Keratinocyte (primary cell): ENCODE measurements around the gene GLCE. TPM values are rescaled to one million over a fixed set of nuclear protein-coding genes. Genes with fewer than 3 reads are reported as not detected.
"Not testable (repeated sequence)": the region's sequence is repeated elsewhere in the genome, so short reads cannot be mapped to it uniquely, and the experiment has no call there.

Experiments
- DNase-seq: peaks from one replicate; pipeline ENCODE4 v3.0.0-alpha.2; 2011; ENCODE audit warnings: low read depth, missing footprints, low spot score
- FAIRE-seq: peaks from 2 replicates; lab custom pipeline; 2011; peaks lifted over from hg19 to GRCh38; lab: Jason Lieb, UNC
- H2AFZ ChIP-seq: 2 replicates; pipeline ENCODE4 v1.6.0; 2012; ENCODE audit warnings: low read length, control low read depth, inconsistent platforms; ENCODE audit not compliant: control insufficient read depth
- H3K27ac ChIP-seq: 2 replicates; pipeline ENCODE4 v1.5.1; 2011; ENCODE audit warnings: low read length; ENCODE audit not compliant: control insufficient read depth, insufficient read depth
- H3K27me3 ChIP-seq: 3 replicates; pipeline ENCODE4 v1.6.0; 2011; ENCODE audit warnings: low read length; ENCODE audit not compliant: control insufficient read depth, insufficient read depth; ENCODE audit errors: extremely low read depth
- H3K36me3 ChIP-seq, 2 experiments: 2 replicates in 1 of 2; 3 replicates in 1 of 2; pipeline ENCODE4 v1.5.1; 2011; ENCODE audit warnings: low read length in 2 of 2, mild to moderate bottlenecking in 1 of 2; ENCODE audit not compliant: control insufficient read depth in 2 of 2, insufficient read depth in 2 of 2; ENCODE audit errors: extremely low read depth in 1 of 2
- H3K4me1 ChIP-seq: 3 replicates; pipeline ENCODE4 v1.5.1; 2011; ENCODE audit warnings: low read length; ENCODE audit not compliant: control insufficient read depth, insufficient read depth; ENCODE audit errors: extremely low read depth
- H3K4me2 ChIP-seq: 3 replicates; pipeline ENCODE4 v1.6.0; 2011; ENCODE audit warnings: low read depth, low read length; ENCODE audit not compliant: control insufficient read depth, insufficient read depth; ENCODE audit errors: extremely low read depth
- H3K4me3 ChIP-seq, 3 experiments: fragments of 200-600 bp in 1 of 3; sonication (generic) in 1 of 3; 2 replicates in 2 of 3; 3 replicates in 1 of 3; pipeline ENCODE4 v1.5.1; 2011 to 2016; ENCODE audit warnings: low read length in 3 of 3, mild to moderate bottlenecking in 3 of 3, control low read depth in 2 of 3, inconsistent platforms in 1 of 3, low read depth in 1 of 3, mixed read lengths in 1 of 3, mixed run types in 1 of 3, moderate library complexity in 1 of 3; ENCODE audit not compliant: control insufficient read depth in 2 of 3, insufficient read depth in 2 of 3; ENCODE audit errors: extremely low read depth in 1 of 3
- H3K79me2 ChIP-seq: 2 replicates; pipeline ENCODE4 v1.6.0; 2012; ENCODE audit warnings: low read length; ENCODE audit not compliant: control insufficient read depth, insufficient read depth
- H3K9ac ChIP-seq: 3 replicates; pipeline ENCODE4 v1.6.0; 2011; ENCODE audit warnings: low read length; ENCODE audit not compliant: control insufficient read depth, insufficient read depth; ENCODE audit errors: extremely low read depth
- H3K9me1 ChIP-seq: 3 replicates; pipeline ENCODE4 v1.6.0; 2011; ENCODE audit warnings: low read length; ENCODE audit not compliant: control insufficient read depth, insufficient read depth; ENCODE audit errors: extremely low read depth
- H3K9me3 ChIP-seq: 2 replicates; pipeline ENCODE4 v1.5.1; 2012; ENCODE audit warnings: low read depth, low read length; ENCODE audit not compliant: control insufficient read depth
- H4K20me1 ChIP-seq: 3 replicates; pipeline ENCODE4 v1.6.0; 2011; ENCODE audit warnings: low read length; ENCODE audit not compliant: control insufficient read depth, insufficient read depth; ENCODE audit errors: extremely low read depth
- EZH2 ChIP-seq: IDR thresholded peaks from one replicate; pipeline ENCODE4 v1.6.1; 2012; ENCODE audit warnings: inconsistent platforms, mild to moderate bottlenecking, low read length, moderate library complexity
- dilution Hi-C: fragments of 300-500 bp; cut with MboI; formaldehyde crosslinking; loops from one replicate; pipeline ENCODE4 v1.7.0; 2020; ENCODE audit warnings: low sequenced_read_pairs; ENCODE audit not compliant: extremely low pct_ligation_motif_present
- polyA plus RNA-seq, 5 experiments: library from polyadenylated mRNA; depleted of rRNA in 3 of 5; stranded (reverse) in 3 of 5; stranded (forward) in 1 of 5; unstranded in 1 of 5; fragments of >200 nt; gene quantifications; 1 replicate in 1 of 5; 2 replicates in 3 of 5; 3 replicates in 1 of 5; pipeline versions ENCODE4 v1.2.1 to v1.2.3, GENCODE V29; 2011 to 2012; ENCODE audit warnings: missing spikeins in 2 of 5, low read depth in 1 of 5, low replicate concordance in 1 of 5
- TF ChIP-seq, protein P1 (sequence below), 3 experiments: IDR thresholded peaks in 1 of 3; conservative IDR thresholded peaks in 1 of 3; optimal IDR thresholded peaks in 1 of 3; 2 replicates in 2 of 3; 3 replicates in 1 of 3; pipeline versions ENCODE3 to v1.5.1; 2011; ENCODE audit warnings: low read length in 3 of 3, mild to moderate bottlenecking in 3 of 3, moderate library complexity in 2 of 3, control low read depth in 1 of 3, inconsistent platforms in 1 of 3; ENCODE audit not compliant: insufficient read depth in 2 of 3; ENCODE audit errors: extremely low read depth in 1 of 3

The GLCE gene
- polyA plus RNA-seq, 1 donor (not counting 4 experiments of a cell fraction or from before 2014, with no cell fraction given): 16.3 TPM

GRCh38 chr15:69299451-69299886 lies 139.0 kb downstream of the GLCE start:
- H3K4me2 ChIP-seq: peak overlapping the region; percentile 76
- DNase-seq (no peak), FAIRE-seq (no peak)
- no peaks in the 10 kb centered on the region for H3K4me1 ChIP-seq
- H3K36me3 ChIP-seq: no peaks in the 10 kb centered on the region
- H3K4me3 ChIP-seq: peak overlapping the region in 1 of 3 experiments; percentile 49
- dilution Hi-C loops: no loop called here
- no peaks in the 10 kb centered on the region for H4K20me1 ChIP-seq
- H3K9me1 ChIP-seq: no peaks in the 10 kb centered on the region
- H3K27me3 ChIP-seq: peaks cover 50% of the 10 kb centered on the region
- no peak overlapping the region for H3K9ac ChIP-seq
- H3K79me2 ChIP-seq: no peaks in the 10 kb centered on the region
- no peaks in the 10 kb centered on the region for H3K9me3 ChIP-seq
- no peak overlapping the region for H3K27ac ChIP-seq
- H2AFZ ChIP-seq: no peak overlapping the region
- TF ChIP-seq, protein P1, sequence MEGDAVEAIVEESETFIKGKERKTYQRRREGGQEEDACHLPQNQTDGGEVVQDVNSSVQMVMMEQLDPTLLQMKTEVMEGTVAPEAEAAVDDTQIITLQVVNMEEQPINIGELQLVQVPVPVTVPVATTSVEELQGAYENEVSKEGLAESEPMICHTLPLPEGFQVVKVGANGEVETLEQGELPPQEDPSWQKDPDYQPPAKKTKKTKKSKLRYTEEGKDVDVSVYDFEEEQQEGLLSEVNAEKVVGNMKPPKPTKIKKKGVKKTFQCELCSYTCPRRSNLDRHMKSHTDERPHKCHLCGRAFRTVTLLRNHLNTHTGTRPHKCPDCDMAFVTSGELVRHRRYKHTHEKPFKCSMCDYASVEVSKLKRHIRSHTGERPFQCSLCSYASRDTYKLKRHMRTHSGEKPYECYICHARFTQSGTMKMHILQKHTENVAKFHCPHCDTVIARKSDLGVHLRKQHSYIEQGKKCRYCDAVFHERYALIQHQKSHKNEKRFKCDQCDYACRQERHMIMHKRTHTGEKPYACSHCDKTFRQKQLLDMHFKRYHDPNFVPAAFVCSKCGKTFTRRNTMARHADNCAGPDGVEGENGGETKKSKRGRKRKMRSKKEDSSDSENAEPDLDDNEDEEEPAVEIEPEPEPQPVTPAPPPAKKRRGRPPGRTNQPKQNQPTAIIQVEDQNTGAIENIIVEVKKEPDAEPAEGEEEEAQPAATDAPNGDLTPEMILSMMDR (optimal IDR thresholded peaks at IDR 0.05 in 1 of 3, IDR thresholded peaks at IDR 0.05 in 1 of 3, conservative IDR thresholded peaks at IDR 0.05 in 1 of 3; ENCODE audit: extremely low read depth in 1 of 3, insufficient read depth in 2 of 3, low read length in 3 of 3): no peak

- DNase-seq: no peak
- Histone ChIP-seq H3K79me2 (no peaks in the 10 kb centered on the region), H3K4me3 (no peak overlapping the region), H3K4me1 (no peaks in the 10 kb centered on the region), H3K9me1 (no peaks in the 10 kb centered on the region), H3K9ac (no peak overlapping the region), H3K36me3 (no peaks in the 10 kb centered on the region), H3K27ac (no peak overlapping the region), H4K20me1 (no peaks in the 10 kb centered on the region), H3K4me2 (no peak overlapping the region), H2AFZ (no peak overlapping the region), H3K9me3 (no peaks in the 10 kb centered on the region), H3K27me3 (peaks cover 50% of the 10 kb centered on the region)
- TF ChIP-seq, protein P1 (optimal IDR thresholded peaks at IDR 0.05 in 1 of 3, IDR thresholded peaks at IDR 0.05 in 1 of 3, conservative IDR thresholded peaks at IDR 0.05 in 1 of 3; ENCODE audit: extremely low read depth in 1 of 3, insufficient read depth in 2 of 3, low read length in 3 of 3): no peak
- peak; percentile 93 for TF ChIP-seq EZH2
- no peak for FAIRE-seq
- dilution Hi-C loops: no loop called here
Measured at GRCh38 chr15:69299943-69300588, 139.6 kb downstream of the GLCE start.

DNA sequence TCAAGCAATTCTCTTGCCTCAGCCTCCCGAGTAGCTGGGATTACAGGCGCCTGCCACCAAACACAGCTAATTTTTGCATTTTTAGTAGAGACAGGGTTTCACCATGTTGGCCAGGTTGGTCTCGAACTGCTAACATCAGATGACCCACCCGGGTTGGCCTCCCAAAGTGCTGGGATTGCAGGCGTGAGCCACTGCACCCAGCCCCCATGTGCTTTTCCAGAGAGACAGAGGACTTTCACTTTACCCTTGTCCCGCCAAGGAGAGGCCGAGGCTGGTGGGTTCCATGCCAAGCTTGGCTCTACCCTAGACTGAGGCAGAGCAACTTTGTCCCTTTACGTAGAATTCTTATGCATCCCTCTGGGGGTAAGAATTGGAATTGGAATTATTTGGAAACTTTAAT lies 140.7 kb downstream of the GLCE start:
- H3K79me2 ChIP-seq, H2AFZ ChIP-seq, H3K4me1 ChIP-seq, H3K9ac ChIP-seq, H3K36me3 ChIP-seq, H3K9me1 ChIP-seq, H3K27ac ChIP-seq, H3K9me3 ChIP-seq, H3K4me3 ChIP-seq, DNase-seq, H4K20me1 ChIP-seq, FAIRE-seq, dilution Hi-C loops, H3K4me2 ChIP-seq: not testable (repeated sequence)
- peaks cover 50% of the 10 kb centered on the region for H3K27me3 ChIP-seq

GRCh38 chr15:69302087-69302486 lies 141.7 kb downstream of the GLCE start:
- H3K9me3 ChIP-seq, H4K20me1 ChIP-seq, H3K9me1 ChIP-seq, H3K36me3 ChIP-seq, H3K4me1 ChIP-seq, DNase-seq, H3K79me2 ChIP-seq, H3K4me3 ChIP-seq, H3K27ac ChIP-seq, H3K9ac ChIP-seq, H3K4me2 ChIP-seq, H2AFZ ChIP-seq, FAIRE-seq, dilution Hi-C loops: not testable (repeated sequence)
- H3K27me3 ChIP-seq: peaks cover 45% of the 10 kb centered on the region
